HepG2 (cell line): ENCODE data around the gene HYAL2. TPM values are rescaled to one million over a fixed set of nuclear protein-coding genes. Genes with fewer than 3 reads are reported as not detected.

Experiments
- AHDC1 ChIP-seq: sonication (generic); formaldehyde crosslinking; IDR thresholded peaks from 2 replicates; pipeline ENCODE4 v1.5.1; 2020; ENCODE audit warnings: mild to moderate bottlenecking, missing genetic modification reagents, borderline replicate concordance
- AHR ChIP-seq: IDR thresholded peaks from 2 replicates; pipeline ENCODE4 v1.6.1; 2018; ENCODE audit warnings: missing genetic modification reagents, missing compliant biosample characterization
- CREM ChIP-seq, 2 experiments: sonication (generic) in 1 of 2; formaldehyde crosslinking in 1 of 2; IDR thresholded peaks; 2 replicates each; pipeline versions ENCODE4 v1.4.0 to v1.6.1; 2016 to 2020; ENCODE audit warnings: antibody characterized with exemption in 1 of 2, mild to moderate bottlenecking in 1 of 2, missing genetic modification reagents in 1 of 2
- DRAP1 ChIP-seq: IDR thresholded peaks from 2 replicates; pipeline ENCODE4 v1.6.1; 2016; ENCODE audit warnings: missing genetic modification reagents, missing compliant biosample characterization
- HNF4G ChIP-seq, 2 experiments: sonication (generic) in 1 of 2; formaldehyde crosslinking in 1 of 2; IDR thresholded peaks; 2 replicates each; pipeline versions ENCODE4 v1.4.0 to v1.6.1; 2011 to 2020; ENCODE audit warnings: borderline replicate concordance in 2 of 2, low read depth in 2 of 2, mild to moderate bottlenecking in 2 of 2, low read length in 1 of 2, missing genetic modification reagents in 1 of 2, moderate library complexity in 1 of 2
- ISX ChIP-seq: sonication (generic); formaldehyde crosslinking; conservative IDR thresholded peaks from 2 replicates; pipeline ENCODE4 v1.5.0; 2020; ENCODE audit warnings: missing genetic modification reagents
- MXI1 ChIP-seq: IDR thresholded peaks from 3 replicates; pipeline ENCODE4 v1.6.1; 2012; ENCODE audit warnings: low read depth, low read length, inconsistent platforms, borderline replicate concordance
- NONO ChIP-seq, 2 experiments: fragments of 450-650 bp in 1 of 2; sonication (generic) in 1 of 2; formaldehyde crosslinking in 1 of 2; IDR thresholded peaks in 1 of 2; conservative IDR thresholded peaks in 1 of 2; 2 replicates each; pipeline versions ENCODE4 v1.6.1 to v1.8.0; 2017 to 2022; ENCODE audit warnings: mild to moderate bottlenecking in 1 of 2, missing genetic modification reagents in 1 of 2, moderate library complexity in 1 of 2
- PHF20 ChIP-seq: sonication (generic); formaldehyde crosslinking; IDR thresholded peaks from 2 replicates; pipeline ENCODE4 v1.5.0; 2020; ENCODE audit warnings: mild to moderate bottlenecking, missing genetic modification reagents
- PHF8 ChIP-seq: sonication (generic); formaldehyde crosslinking; IDR thresholded peaks from 2 replicates; pipeline ENCODE4 v1.5.0; 2020; ENCODE audit warnings: missing genetic modification reagents
- REPIN1 ChIP-seq: sonication (generic); formaldehyde crosslinking; IDR thresholded peaks from 2 replicates; pipeline ENCODE4 v1.8.0; 2022; ENCODE audit warnings: missing genetic modification reagents, low read depth, mild to moderate bottlenecking, borderline replicate concordance
- TAF1 ChIP-seq: sonication (generic); formaldehyde crosslinking; IDR thresholded peaks from 2 replicates; pipeline ENCODE4 v1.4.0; 2020; ENCODE audit warnings: missing genetic modification reagents
- U2AF2 ChIP-seq: fragments of 200-400 bp; formaldehyde crosslinking; IDR thresholded peaks from 2 replicates; pipeline ENCODE4 v1.6.1; 2017; ENCODE audit warnings: low read depth, mild to moderate bottlenecking, low read length
- XBP1 ChIP-seq: sonication (generic); formaldehyde crosslinking; IDR thresholded peaks from 2 replicates; pipeline ENCODE4 v1.5.0; 2020; ENCODE audit warnings: missing genetic modification reagents
- ZFP90 ChIP-seq: sonication (generic); formaldehyde crosslinking; IDR thresholded peaks from 2 replicates; pipeline ENCODE4 v1.8.0; 2022; ENCODE audit warnings: missing genetic modification reagents, mild to moderate bottlenecking, inconsistent platforms, borderline replicate concordance
- ZNF121 ChIP-seq: sonication (generic); formaldehyde crosslinking; IDR thresholded peaks from 2 replicates; pipeline ENCODE4 v1.5.0; 2020; ENCODE audit warnings: mild to moderate bottlenecking, missing genetic modification reagents
- ZNF160 ChIP-seq: sonication (generic); formaldehyde crosslinking; IDR thresholded peaks from 2 replicates; pipeline ENCODE4 v1.8.0; 2022; ENCODE audit warnings: mild to moderate bottlenecking, inconsistent platforms, missing genetic modification reagents
- ZNF20 ChIP-seq: sonication (generic); formaldehyde crosslinking; IDR thresholded peaks from 2 replicates; pipeline ENCODE4 v1.4.0; 2020; ENCODE audit warnings: mild to moderate bottlenecking, moderate library complexity, missing genetic modification reagents
- ZNF260 ChIP-seq: sonication (generic); formaldehyde crosslinking; IDR thresholded peaks from 2 replicates; pipeline ENCODE4 v1.4.0; 2020; ENCODE audit warnings: missing genetic modification reagents, low read depth, mild to moderate bottlenecking, borderline replicate concordance
- ZNF781 ChIP-seq: sonication (generic); formaldehyde crosslinking; IDR thresholded peaks from 2 replicates; pipeline ENCODE4 v1.5.1; 2020; ENCODE audit warnings: borderline replicate concordance, mild to moderate bottlenecking, missing genetic modification reagents; ENCODE audit errors: not compliant biosample characterization
- ZNF790 ChIP-seq: sonication (generic); formaldehyde crosslinking; IDR thresholded peaks from 2 replicates; pipeline ENCODE4 v1.8.0; 2022; ENCODE audit warnings: missing genetic modification reagents, mild to moderate bottlenecking, borderline replicate concordance
- ZSCAN29 ChIP-seq: sonication (generic); formaldehyde crosslinking; conservative IDR thresholded peaks from 2 replicates; pipeline ENCODE4 v1.4.0; 2020; ENCODE audit warnings: mild to moderate bottlenecking, missing genetic modification reagents
- polyA plus RNA-seq, 8 experiments: library from polyadenylated mRNA; depleted of rRNA in 3 of 8; stranded (reverse) in 7 of 8; unstranded in 1 of 8; fragments of >200 nt; fragmentation: Illumina TruSeq in 4 of 8; extraction: Trizol in 4 of 8; gene quantifications; 2 replicates each; pipeline versions ENCODE4 v1.2.1 to v1.2.3, GENCODE V29; 2011 to 2016; ENCODE audit warnings: low read depth in 4 of 8, missing spikeins in 1 of 8, mixed read lengths in 1 of 8; ENCODE audit not compliant: insufficient read depth in 1 of 8
- total RNA-seq, 5 experiments: library from RNA; depleted of rRNA; stranded (reverse); fragments of >200 nt; fragmentation: Illumina TruSeq; extraction: Trizol; gene quantifications; 2 replicates each; pipeline ENCODE4 v1.2.3, GENCODE V29; 2016; ENCODE audit warnings: low read depth in 1 of 5

Gene HYAL2
- total and polyA plus RNA-seq, 2 of the 13 experiments (the other 11 are each of a cell fraction or from before 2014, with no cell fraction given): 76.2 to 102 TPM

- peak; percentile 99 for TF ChIP-seq DRAP1 (CRISPR knock-in tag)
- no peak for TF ChIP-seq ZNF260 (CRISPR knock-in tag)
- peak; percentile 29; the same call in 1 of the 2 replicates for TF ChIP-seq CREM (IDR thresholded peaks at IDR 0.05)
- no peak for TF ChIP-seq CREM (CRISPR knock-in tag; IDR thresholded peaks at IDR 0.05)
- no peak for TF ChIP-seq U2AF2
- TF ChIP-seq NONO (IDR thresholded peaks at IDR 0.05): no peak
- no peak; the same call in 1 of the 2 replicates for TF ChIP-seq NONO (CRISPR knock-in tag; conservative IDR thresholded peaks at IDR 0.05)
- no peak for TF ChIP-seq AHR (CRISPR knock-in tag)
- peak; percentile 82 for TF ChIP-seq PHF8
- peak; percentile 64; the same call in 1 of the 2 replicates for TF ChIP-seq ZFP90 (CRISPR knock-in tag)
- TF ChIP-seq XBP1 (CRISPR knock-in tag): peak; percentile 23; the same call in 1 of the 2 replicates
- peak; percentile 62; the same call in 1 of the 2 replicates for TF ChIP-seq AHDC1
- no peak; the same call in 1 of the 2 replicates for TF ChIP-seq ISX (CRISPR knock-in tag)
- TF ChIP-seq MXI1: peak; percentile 79; the same call in 1 of the 3 replicates
- 0 out of 2 replicates have a peak, but pooled peaks have one; percentile 27 for TF ChIP-seq ZSCAN29
- TF ChIP-seq TAF1 (CRISPR knock-in tag): peak; percentile 94
- no peak for TF ChIP-seq ZNF20 (CRISPR knock-in tag)
- peak; percentile 82; the same call in 1 of the 2 replicates for TF ChIP-seq ZNF160
- peak; percentile 91 for TF ChIP-seq REPIN1 (CRISPR knock-in tag)
- peak; percentile 58; the same call in 1 of the 2 replicates for TF ChIP-seq PHF20
- peak; percentile 50 for TF ChIP-seq ZNF781 (CRISPR knock-in tag)
- TF ChIP-seq HNF4G (IDR thresholded peaks at IDR 0.05; ENCODE audit: borderline replicate concordance, low read depth, low read length): peak; percentile 28; the same call in 1 of the 2 replicates
- peak; percentile 60; the same call in 1 of the 2 replicates for TF ChIP-seq HNF4G (CRISPR knock-in tag; IDR thresholded peaks at IDR 0.05; ENCODE audit: borderline replicate concordance, low read depth)
- TF ChIP-seq ZNF121 (CRISPR knock-in tag): peak; percentile 12; the same call in 1 of the 2 replicates
- no peak for TF ChIP-seq ZNF790 (CRISPR knock-in tag)
These were observed 19.3 kb downstream of the HYAL2 start, which contains the start of gene HYAL1 (continued) for GRCh38 chr3:50303013-50303815.
